ENCODE data around the gene KSR2. TPM values are rescaled to one million over a fixed set of nuclear protein-coding genes. Genes with fewer than 3 reads are reported as not detected.

The KSR2 gene
- total RNA-seq, 4 donors from 2014 or later = 0.02 to 0.10 TPM; not detected in 2

DNA sequence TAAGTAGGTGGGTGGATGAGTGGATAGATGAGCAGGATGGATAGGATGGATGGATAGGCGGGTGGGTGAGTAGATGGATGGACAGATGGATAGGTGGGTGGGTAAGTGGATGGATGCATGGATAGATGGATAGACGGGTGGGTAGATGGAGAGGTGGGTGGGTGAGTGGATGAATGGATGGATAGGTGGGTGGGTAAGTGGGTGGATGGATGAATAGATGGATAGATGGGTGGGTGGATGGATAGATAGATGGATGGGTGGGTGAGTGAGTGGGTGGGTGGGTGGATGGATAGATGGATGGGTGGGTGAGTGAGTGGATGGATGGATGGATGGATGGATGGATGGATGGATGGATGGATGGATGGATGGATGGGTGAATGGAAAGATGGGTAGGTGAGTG is 385.7 kb downstream of the KSR2 start:
- TF ChIP-seq POLR2A (IDR thresholded peaks at IDR 0.05) (no peak), CTCF (IDR thresholded peaks at IDR 0.05 in 4 of 5, conservative IDR thresholded peaks at IDR 0.05 in 1 of 5) (no peak)
- DNase-seq (no peak), ATAC-seq (no peak)
- H3K4me1 ChIP-seq = peaks cover 0 to 10% of the 10 kb centered on the region in 2 donors
- H3K27me3 ChIP-seq = peaks cover 0 to 6% (median 0%) of the 10 kb centered on the region in 3 donors
- H3K4me3 ChIP-seq = no peak overlapping the region
- in situ Hi-C loops (cut with MboI; ENCODE audit: low sequenced_read_pairs in 4 of 4) = loop anchor here (10.0 to 25.0 kb wide), 3 partner anchors 218 to 371 kb away; partner anchors contain the start of gene NOS1 (in 1 of the 4)
- intact Hi-C loops (cut with DNase I; ENCODE audit: low total_unique reads) = loop anchor here (10.0 kb wide), 2 partner anchors 108 to 252 kb away; no protein-coding TSS in a partner anchor
- H3K27ac ChIP-seq = no peak overlapping the region
- H3K36me3 ChIP-seq = no peaks in the 10 kb centered on the region
- H3K9me3 ChIP-seq = no peaks in the 10 kb centered on the region

DNA sequence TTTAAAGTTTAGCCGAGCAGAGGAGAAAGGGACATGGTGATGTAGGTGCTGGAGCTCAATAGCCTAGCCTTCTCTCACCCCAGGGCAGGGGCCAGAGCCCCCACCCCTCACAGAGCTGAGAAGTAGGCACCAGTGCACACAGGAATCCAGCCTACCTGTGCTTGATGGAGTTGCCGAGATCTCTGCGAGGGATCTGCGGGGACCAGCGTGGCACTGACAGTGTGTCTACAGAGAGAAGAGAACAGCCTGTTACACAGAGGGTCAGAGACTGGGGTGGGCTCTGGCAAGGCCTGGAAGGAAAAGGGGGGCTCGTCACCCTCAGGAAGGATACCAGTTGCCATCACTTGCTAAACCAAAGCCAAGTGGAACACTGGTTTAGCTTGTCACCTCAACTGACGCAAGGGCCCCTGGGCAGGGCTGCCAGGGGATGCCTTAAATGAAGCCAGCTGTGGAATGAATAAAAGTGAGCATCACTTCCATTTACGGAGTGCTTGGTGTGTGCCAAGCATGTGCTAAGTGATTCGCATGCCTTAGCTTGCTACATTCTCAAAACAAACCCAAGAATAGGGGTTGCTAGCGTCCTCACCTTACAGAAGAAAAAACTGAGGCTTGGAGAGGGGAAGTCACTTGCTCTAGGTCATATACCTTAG is 386.5 kb downstream of the KSR2 start:
- DNase-seq = no peak

GRCh38 chr12:117580718-117581062 is 388.1 kb downstream of the KSR2 start:
- intact Hi-C loops (cut with DNase I; ENCODE audit: low total_unique reads) (loop anchor here (10.0 kb wide), 2 partner anchors 106 to 254 kb away; no protein-coding TSS in a partner anchor), in situ Hi-C loops (cut with MboI; ENCODE audit: low sequenced_read_pairs in 4 of 4) (loop anchor here (10.0 to 25.0 kb wide), 3 partner anchors 216 to 368 kb away; partner anchors contain the start of gene NOS1 (in 1 of the 4))
- Histone ChIP-seq H3K27ac (peak overlapping the region in 1 of 4 donors; percentile 11), H3K4me1 (peaks cover 0 to 10% of the 10 kb centered on the region in 2 donors), H3K4me3 (no peak overlapping the region), H3K9me3 (no peaks in the 10 kb centered on the region), H3K27me3 (peaks cover 0 to 6% (median 0%) of the 10 kb centered on the region in 3 donors), H3K36me3 (no peaks in the 10 kb centered on the region)
- DNase-seq (peak; percentile 49 to 68), ATAC-seq (peak; percentile 80 to 84)
- TF ChIP-seq CTCF (IDR thresholded peaks at IDR 0.05 in 4 of 5, conservative IDR thresholded peaks at IDR 0.05 in 1 of 5) (no peak), POLR2A (IDR thresholded peaks at IDR 0.05) (no peak)

More for the DNA sequence above, 386.5 kb downstream of the KSR2 start:
- H3K4me1 ChIP-seq = peaks cover 0 to 10% of the 10 kb centered on the region in 2 donors
- no peak overlapping the region for H3K27ac ChIP-seq
- no peaks in the 10 kb centered on the region for H3K9me3 ChIP-seq
- in situ Hi-C loops (cut with MboI; ENCODE audit: low sequenced_read_pairs in 4 of 4) = loop anchor here (10.0 to 25.0 kb wide), 3 partner anchors 217 to 370 kb away; partner anchors contain the start of gene NOS1 (in 1 of the 4)
- TF ChIP-seq CTCF (IDR thresholded peaks at IDR 0.05 in 4 of 5, conservative IDR thresholded peaks at IDR 0.05 in 1 of 5) = no peak
- intact Hi-C loops (cut with DNase I; ENCODE audit: low total_unique reads) = loop anchor here (10.0 kb wide), 2 partner anchors 107 to 253 kb away; no protein-coding TSS in a partner anchor
- H3K36me3 ChIP-seq = no peaks in the 10 kb centered on the region
- no peak for ATAC-seq
- H3K27me3 ChIP-seq = peaks cover 0 to 6% (median 0%) of the 10 kb centered on the region in 3 donors
- H3K4me3 ChIP-seq = no peak overlapping the region

DNA sequence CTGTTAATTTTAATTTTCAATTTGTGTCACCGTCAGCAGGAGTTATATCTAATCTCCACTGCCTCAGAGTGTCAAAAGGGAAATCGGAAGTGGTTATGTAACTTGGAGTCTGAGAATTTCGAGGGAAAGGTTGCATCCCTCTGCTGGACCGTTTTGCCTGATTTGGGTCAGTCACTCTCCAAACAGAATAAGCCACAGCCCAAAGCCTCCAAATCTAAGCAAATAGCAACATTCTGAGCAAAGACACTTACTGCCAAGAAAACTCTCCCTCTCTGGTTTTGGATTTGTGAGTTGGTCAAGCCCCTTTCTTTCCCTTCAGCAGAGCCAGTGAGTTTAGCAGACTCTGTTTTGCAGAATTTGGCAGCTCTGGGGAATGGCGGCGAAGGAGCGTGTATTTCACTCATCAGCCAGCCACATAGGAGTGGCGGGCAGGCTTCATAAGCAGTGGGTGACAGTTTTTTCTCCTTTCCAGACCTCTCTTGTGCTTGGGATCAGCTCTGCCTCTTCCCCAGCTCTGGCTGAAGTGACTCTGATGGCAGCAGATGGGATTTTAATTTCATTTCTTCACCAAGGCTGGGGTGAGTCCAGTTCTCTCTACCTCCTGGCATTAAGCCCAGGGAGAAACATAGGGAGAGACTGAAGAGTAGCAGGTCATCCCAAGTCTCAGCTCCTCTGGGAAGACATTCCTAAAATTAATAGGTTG is 388.6 kb downstream of the KSR2 start:
- H3K4me1 ChIP-seq = peaks cover 0 to 10% of the 10 kb centered on the region in 2 donors
- in situ Hi-C loops (cut with MboI; ENCODE audit: low sequenced_read_pairs in 4 of 4) = loop anchor here (10.0 to 25.0 kb wide), 3 partner anchors 215 to 368 kb away; partner anchors contain the start of gene NOS1 (in 1 of the 4)
- intact Hi-C loops (cut with DNase I; ENCODE audit: low total_unique reads) = loop anchor here (10.0 kb wide), 2 partner anchors 105 to 255 kb away; no protein-coding TSS in a partner anchor
- H3K9me3 ChIP-seq = no peaks in the 10 kb centered on the region
- DNase-seq = no peak
- H3K27me3 ChIP-seq = peaks cover 0 to 6% (median 0%) of the 10 kb centered on the region in 3 donors
- ATAC-seq = peak; percentile 22 to 62
- H3K4me3 ChIP-seq = no peak overlapping the region
- peak overlapping the region in 1 of 4 donors; percentile 11 for H3K27ac ChIP-seq
- H3K36me3 ChIP-seq = no peaks in the 10 kb centered on the region
- TF ChIP-seq CTCF (IDR thresholded peaks at IDR 0.05 in 4 of 5, conservative IDR thresholded peaks at IDR 0.05 in 1 of 5) = no peak
- TF ChIP-seq POLR2A (IDR thresholded peaks at IDR 0.05) = no peak

Data from gastrocnemius medialis (tissue), 4 donors.